ENCODE results near the gene RXRB. TPM values are rescaled to one million over a fixed set of nuclear protein-coding genes. Genes with fewer than 3 reads are reported as not detected.

RXRB gene
- polyA plus RNA-seq, 3 donors: 4.5 to 74.5 (median 5.1) TPM

DNA sequence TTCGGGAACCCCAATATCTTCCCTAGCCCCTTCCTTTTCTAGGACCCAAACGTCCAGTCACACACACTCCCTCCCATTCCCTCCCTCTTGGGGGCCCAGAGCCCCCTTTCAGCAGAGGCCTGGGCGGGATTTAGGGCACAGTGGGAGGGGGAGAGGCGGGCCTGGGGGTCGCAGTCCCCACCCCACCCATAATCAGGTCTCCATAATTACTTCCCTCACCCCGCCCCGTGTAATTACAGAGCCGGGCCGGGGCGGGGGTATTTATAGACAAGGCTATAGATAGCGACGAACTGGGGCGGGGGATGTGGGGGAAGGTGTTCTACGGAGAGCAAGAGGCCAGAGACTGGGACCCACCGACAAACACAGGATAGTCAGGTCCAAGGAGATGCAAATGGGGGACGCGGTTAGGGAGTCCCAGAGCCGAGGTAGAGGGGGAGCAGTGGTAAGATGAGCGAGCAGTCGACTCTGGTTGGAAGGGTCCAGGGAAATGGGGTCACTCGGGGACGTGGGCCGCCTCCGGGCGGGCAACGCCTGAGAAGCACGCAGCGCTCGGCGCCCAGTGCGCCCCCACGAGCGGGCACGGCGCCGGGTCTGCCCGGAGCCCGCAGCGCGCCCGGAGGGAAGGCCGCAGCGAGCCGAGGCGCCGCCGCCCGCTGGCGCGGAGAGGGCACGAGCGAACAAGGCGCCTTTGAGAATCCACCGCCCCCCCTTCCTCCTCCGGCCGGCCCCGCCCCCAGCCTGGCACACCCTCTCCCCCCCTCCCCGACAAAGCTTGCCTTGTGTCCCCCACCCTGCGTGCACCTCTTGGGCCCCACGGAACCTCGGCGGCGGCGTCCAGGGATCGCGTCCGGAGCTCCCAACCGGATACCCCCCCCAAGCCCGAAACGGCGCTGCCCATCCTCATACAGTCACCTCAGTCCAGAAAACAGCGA is 7.5 kb downstream of the RXRB start:
- H3K27me3 Mint-ChIP-seq (ENCODE audit: low read depth in 3 of 3): peaks cover 39 to 48% (median 41%) of the 10 kb centered on the region in 3 donors
- Histone ChIP-seq H3K27ac (ENCODE audit: low read depth in 1 of 2, low read length in 2 of 2) (no peak overlapping the region), H3K9me3 (replicated peaks in 1 of 2; ENCODE audit: control insufficient read depth in 1 of 2, insufficient read depth in 1 of 2, low read length in 2 of 2) (no peaks in the 10 kb centered on the region), H3K79me2 (ENCODE audit: insufficient read depth, low read length) (no peaks in the 10 kb centered on the region), H3K4me3 (replicated peaks in 1 of 3; ENCODE audit: low read depth in 2 of 3, low read length in 3 of 3) (peak overlapping the region in 1 of 3 experiments; percentile 21), H3K4me2 (replicated peaks; ENCODE audit: extremely low read depth, low read length, poor library complexity, severe bottlenecking) (peak overlapping the region; percentile 39), H3K4me1 (ENCODE audit: control insufficient read depth in 1 of 2, insufficient read depth in 2 of 2, low read length in 2 of 2) (peaks cover 10 to 12% of the 10 kb centered on the region in 2 donors), H3K27me3 (ENCODE audit: control insufficient read depth in 2 of 2, insufficient read depth in 2 of 2, low read length in 2 of 2) (peaks cover 23 to 48% of the 10 kb centered on the region in 2 donors), H2AFZ (ENCODE audit: insufficient read depth, low read depth, low read length, poor library complexity, severe bottlenecking) (no peak overlapping the region), H3K36me3 (replicated peaks in 1 of 2; ENCODE audit: control insufficient read depth in 1 of 2, insufficient read depth in 2 of 2, low read length in 2 of 2) (peaks cover 37 to 40% of the 10 kb centered on the region in 2 donors), H4K20me1 (ENCODE audit: insufficient read depth, low read length) (peaks cover 46% of the 10 kb centered on the region), H3K9ac (ENCODE audit: insufficient read depth, low read length, poor library complexity, severe bottlenecking) (no peak overlapping the region)
- peaks cover 41 to 42% of the 10 kb centered on the region in 2 donors for H3K36me3 Mint-ChIP-seq
- H3K9me3 Mint-ChIP-seq: peaks cover 0 to 13% (median 3%) of the 10 kb centered on the region in 7 donors
- no peak overlapping the region for H3K27ac Mint-ChIP-seq
- peak overlapping the region; percentile 62 to 87 for H3K4me3 Mint-ChIP-seq
- no peak for DNase-seq
- TF ChIP-seq, protein P1, sequence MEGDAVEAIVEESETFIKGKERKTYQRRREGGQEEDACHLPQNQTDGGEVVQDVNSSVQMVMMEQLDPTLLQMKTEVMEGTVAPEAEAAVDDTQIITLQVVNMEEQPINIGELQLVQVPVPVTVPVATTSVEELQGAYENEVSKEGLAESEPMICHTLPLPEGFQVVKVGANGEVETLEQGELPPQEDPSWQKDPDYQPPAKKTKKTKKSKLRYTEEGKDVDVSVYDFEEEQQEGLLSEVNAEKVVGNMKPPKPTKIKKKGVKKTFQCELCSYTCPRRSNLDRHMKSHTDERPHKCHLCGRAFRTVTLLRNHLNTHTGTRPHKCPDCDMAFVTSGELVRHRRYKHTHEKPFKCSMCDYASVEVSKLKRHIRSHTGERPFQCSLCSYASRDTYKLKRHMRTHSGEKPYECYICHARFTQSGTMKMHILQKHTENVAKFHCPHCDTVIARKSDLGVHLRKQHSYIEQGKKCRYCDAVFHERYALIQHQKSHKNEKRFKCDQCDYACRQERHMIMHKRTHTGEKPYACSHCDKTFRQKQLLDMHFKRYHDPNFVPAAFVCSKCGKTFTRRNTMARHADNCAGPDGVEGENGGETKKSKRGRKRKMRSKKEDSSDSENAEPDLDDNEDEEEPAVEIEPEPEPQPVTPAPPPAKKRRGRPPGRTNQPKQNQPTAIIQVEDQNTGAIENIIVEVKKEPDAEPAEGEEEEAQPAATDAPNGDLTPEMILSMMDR (IDR thresholded peaks at IDR 0.05): no peak
- peaks cover 26% of the 10 kb centered on the region for H3K4me1 Mint-ChIP-seq
- WGBS (ENCODE audit: insufficient coverage): under 1% methylated on average over 33 of the region's 72 CpGs
- intact Hi-C loops (cut with micrococcal nuclease): loop anchor here in 1 of 2 donors (10.0 kb wide), 1 partner anchor 52 kb away; no protein-coding TSS in a partner anchor

DNA sequence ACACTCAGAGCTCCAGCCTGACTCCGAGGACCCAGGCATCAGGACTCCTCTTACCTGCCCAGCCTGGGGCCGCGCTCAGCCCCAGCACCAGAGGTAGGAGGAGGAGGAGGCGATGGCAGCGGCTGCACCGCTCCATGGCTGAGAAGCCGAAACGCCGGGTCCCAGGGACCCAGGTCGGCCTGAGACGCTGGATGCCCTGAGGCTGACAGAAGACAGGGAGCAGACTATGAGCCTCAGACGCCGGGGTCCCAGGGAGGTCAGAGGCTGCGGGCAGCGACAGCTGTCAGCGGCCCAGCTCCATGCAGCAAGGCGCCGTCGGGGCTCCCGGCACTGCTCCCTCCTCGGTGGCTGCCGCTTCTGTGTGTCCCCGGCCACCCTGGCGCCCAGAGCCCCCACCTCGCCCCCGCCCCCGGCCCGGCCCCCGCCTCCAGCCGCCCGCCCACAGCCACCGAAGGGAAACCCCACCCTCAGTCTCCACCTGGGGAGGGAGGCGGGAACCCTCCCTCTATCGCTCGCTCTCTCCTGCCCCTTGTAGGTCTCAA is 8.3 kb downstream of the RXRB start, which contains the start of gene COL11A2:
TSS of gene COL11A2 (minus strand) at position 363 of the 542 bp plus-strand sequence. CDS start at position 136, 227 bp downstream.
- Mint-ChIP-seq H3K4me1 (peaks cover 20% of the 10 kb centered on the region), H3K9me3 (peaks cover 0 to 13% (median 3%) of the 10 kb centered on the region in 7 donors), H3K27me3 (ENCODE audit: low read depth in 3 of 3) (peaks cover 43 to 54% (median 45%) of the 10 kb centered on the region in 3 donors), H3K27ac (peak within 1 kb of the TSS in 2 of 7 donors; percentile 7 to 12), H3K36me3 (peaks cover 35 to 37% of the 10 kb centered on the region in 2 donors), H3K4me3 (peak within 1 kb of the TSS; percentile 62 to 87)
- peak within 1 kb of the TSS in 1 of 3 experiments; percentile 21 for H3K4me3 ChIP-seq (replicated peaks in 1 of 3; ENCODE audit: low read depth in 2 of 3, low read length in 3 of 3)
- no peaks in the 10 kb centered on the region for H3K79me2 ChIP-seq (ENCODE audit: insufficient read depth, low read length)
- no peaks in the 10 kb centered on the region for H3K9me3 ChIP-seq (replicated peaks in 1 of 2; ENCODE audit: control insufficient read depth in 1 of 2, insufficient read depth in 1 of 2, low read length in 2 of 2)
- H3K4me2 ChIP-seq (replicated peaks; ENCODE audit: extremely low read depth, low read length, poor library complexity, severe bottlenecking): peak within 1 kb of the TSS; percentile 39
- H2AFZ ChIP-seq (ENCODE audit: insufficient read depth, low read depth, low read length, poor library complexity, severe bottlenecking): no peak within 1 kb of the TSS
- 7% methylated on average over 23 of the region's 35 CpGs for WGBS (ENCODE audit: insufficient coverage)
- no peak within 1 kb of the TSS for H3K27ac ChIP-seq (ENCODE audit: low read depth in 1 of 2, low read length in 2 of 2)
- peaks cover 33 to 37% of the 10 kb centered on the region in 2 donors for H3K36me3 ChIP-seq (replicated peaks in 1 of 2; ENCODE audit: control insufficient read depth in 1 of 2, insufficient read depth in 2 of 2, low read length in 2 of 2)
- intact Hi-C loops (cut with micrococcal nuclease): loop anchor here in 1 of 2 donors (10.0 kb wide), 1 partner anchor 53 kb away; no protein-coding TSS in a partner anchor
- no peak for DNase-seq
- TF ChIP-seq, protein P1 (IDR thresholded peaks at IDR 0.05): no peak
- H3K9ac ChIP-seq (ENCODE audit: insufficient read depth, low read length, poor library complexity, severe bottlenecking): no peak within 1 kb of the TSS
- peaks cover 10 to 12% of the 10 kb centered on the region in 2 donors for H3K4me1 ChIP-seq (ENCODE audit: control insufficient read depth in 1 of 2, insufficient read depth in 2 of 2, low read length in 2 of 2)
- H3K27me3 ChIP-seq (ENCODE audit: control insufficient read depth in 2 of 2, insufficient read depth in 2 of 2, low read length in 2 of 2): peaks cover 23 to 48% of the 10 kb centered on the region in 2 donors
- H4K20me1 ChIP-seq (ENCODE audit: insufficient read depth, low read length): peaks cover 39% of the 10 kb centered on the region
